Heart left ventricle (tissue), 16 donors: Measurements from ENCODE around the gene TAGLN2. TPM values are rescaled to one million over a fixed set of nuclear protein-coding genes. Genes with fewer than 3 reads are reported as not detected.

Experiments
- ATAC-seq, 4 donors: fragments of 200-7000 bp; cut with Tn5 transposase; one replicate each; pipeline ENCODE4 v1.9.1; 2020 to 2022; ENCODE audit warnings: moderate library complexity in 4 of 4, mild to moderate bottlenecking in 3 of 4, moderate number of reproducible peaks in 1 of 4
- DNase-seq, 5 donors: peaks; one replicate each; pipeline ENCODE4 v3.0.0-alpha.2; 2020
- H3K27ac ChIP-seq, 12 donors: fragments of 200-600 bp; sonication (generic) in 4 of 12; one replicate each; pipeline versions ENCODE4 v1.5.0 to v1.8.0; 2016 to 2022; ENCODE audit warnings: mild to moderate bottlenecking in 2 of 12
- H3K27me3 ChIP-seq, 9 donors: fragments of 200-600 bp; sonication (generic) in 2 of 9; one replicate each; pipeline versions ENCODE4 v1.5.1 to v1.8.0; 2016 to 2022; ENCODE audit warnings: mild to moderate bottlenecking in 3 of 9
- H3K36me3 ChIP-seq, 9 donors: fragments of 200-600 bp; sonication (generic) in 2 of 9; one replicate each; pipeline versions ENCODE4 v1.5.0 to v1.8.0; 2018 to 2022; ENCODE audit warnings: mild to moderate bottlenecking in 2 of 9
- H3K4me1 ChIP-seq, 12 donors: fragments of 200-600 bp; sonication (generic) in 4 of 12; one replicate each; pipeline versions ENCODE4 v1.5.0 to v1.8.0; 2016 to 2022; ENCODE audit warnings: mild to moderate bottlenecking in 3 of 12
- H3K4me3 ChIP-seq, 12 donors: fragments of 200-600 bp; sonication (generic) in 4 of 12; one replicate each; pipeline versions ENCODE4 v1.5.0 to v1.8.0; 2017 to 2022; ENCODE audit warnings: mild to moderate bottlenecking in 9 of 12, moderate library complexity in 4 of 12
- H3K9me3 ChIP-seq, 12 donors: fragments of 200-600 bp; sonication (generic) in 4 of 12; one replicate each; pipeline versions ENCODE4 v1.5.0 to v1.8.0; 2016 to 2022; ENCODE audit warnings: mild to moderate bottlenecking in 1 of 12
- CTCF ChIP-seq, 12 donors: fragments of 200-600 bp; sonication (generic) in 4 of 12; IDR thresholded peaks; one replicate each; pipeline versions ENCODE4 v1.5.0 to v1.8.0; 2018 to 2022; ENCODE audit warnings: antibody characterized with exemption in 12 of 12, mild to moderate bottlenecking in 5 of 12
- POLR2A ChIP-seq, 2 donors: fragments of 450-650 bp; IDR thresholded peaks; one replicate each; pipeline ENCODE4 v1.6.1; 2017; ENCODE audit warnings: antibody characterized with exemption in 2 of 2, mild to moderate bottlenecking in 2 of 2, moderate library complexity in 2 of 2
- WGBS, 4 donors: extraction: QIAGEN DNeasy Blood & Tissue Kit in 2 of 4; methylation state at CpG; one replicate each; pipeline versions ENCODE4 v1.1.5 to v1.1.7; 2013 to 2018; 5-methylcytosine and 5-hydroxymethylcytosine counted together
- intact Hi-C, 10 donors: fragments of 100-400 bp; cut with DNase I; formaldehyde crosslinking; loops; one replicate each; pipeline versions ENCODE4 v1.11.1 to v1.14.2; 2022
- polyA plus RNA-seq, 2 donors: library from polyadenylated mRNA; stranded (reverse); fragments of 200-250 nt; gene quantifications; one replicate each; pipeline ENCODE4 v1.2.3, GENCODE V29; 2013
- total RNA-seq, 9 donors: library from RNA; depleted of rRNA in 2 of 9; stranded (reverse); fragments of >200 nt in 2 of 9; fragmentation: NEBNext Ultra II Directional in 3 of 9; extraction: Animal tissue kit (Norgen Biotek cat#: 25700) in 3 of 9; gene quantifications; one replicate each; pipeline versions ENCODE4 v1.1.0 to v1.2.4, GENCODE V29; 2016 to 2023
- donor health status: ischemic (EF 13 %, LVEDD 7.1; RV severe dilation, severe dysfunction).
- donor health status: healthy with polysubstance abuse.
- donor health status: DM: no; HTN: yes; CAD: no.
- donor health status: DM: no; HTN: no; CAD: no.
- donor health status: ischemic (EF 25% LVEDD 6.9; RV normal size, moderate dysfunction).
- donor health status: ischemic (EF 25% LVEDD 5.7; RV mildly dilated, moderate dysfunction).
- donor health status: healthy.
- donor health status: DM: yes; HTN: yes; CAD: no.
- donor health status: ischemic (EF 35%, LVEDD 5.7; RV mildly dilated, moderate dysfunction).
- donor health status: nonischemic (EF 11% LVEDD 7.7; RV severe dilation, severe dysfunction).
- donor health status: DM: yes; HTN: yes; CAD: no.
- donor health status: PGD.
- donor health status: ischemic (EF 29% LVEDD 5.4; RV normal size, mild dysfunction).
- donor health status: nonischemic (EF 23%, LVEDD 6.1; RV moderate dilation, normal function).

Gene TAGLN2
- total and polyA plus RNA-seq, 11 donors: 84.3 to 246 (median 131) TPM

GRCh38 chr1:159927211-159927848 lies 2.0 kb upstream of the TAGLN2 start:
- no peak overlapping the region for H3K4me3 ChIP-seq
- H3K36me3 ChIP-seq: no peaks in the 10 kb centered on the region
- H3K9me3 ChIP-seq: no peaks in the 10 kb centered on the region
- no peak overlapping the region for H3K27ac ChIP-seq
- ATAC-seq (no peak), DNase-seq (peak in 1 of 5 donors; percentile 15)
- 91 to 97% (median 95%) methylated on average over 15 to 16 of the region's 16 CpGs for WGBS, 4 donors
- H3K27me3 ChIP-seq: no peaks in the 10 kb centered on the region
- intact Hi-C loops: loop anchor here in 5 of 10 donors (5.0 to 10.0 kb wide), 3 partner anchors 73 to 913 kb away; no protein-coding TSS in a partner anchor
- TF ChIP-seq POLR2A (IDR thresholded peaks at IDR 0.05) (no peak), CTCF (IDR thresholded peaks at IDR 0.05) (no peak)
- H3K4me1 ChIP-seq: peaks cover 0 to 29% (median 14%) of the 10 kb centered on the region in 12 donors

- no peaks in the 10 kb centered on the region for H3K9me3 ChIP-seq
- peak overlapping the region; percentile 86 to 100 (median 97) for H3K27ac ChIP-seq
- intact Hi-C loops: loop anchor here in 7 of 10 donors (2.0 to 10.0 kb wide), 5 partner anchors 35 to 911 kb away; no protein-coding TSS in a partner anchor
- TF ChIP-seq CTCF (IDR thresholded peaks at IDR 0.05) (no peak), POLR2A (IDR thresholded peaks at IDR 0.05) (no peak)
- peak in 2 of 5 donors; percentile 46 to 66 for DNase-seq
- 0 to 6% (median 3%) methylated on average over 7 of the region's 7 CpGs for WGBS, 4 donors
- H3K4me3 ChIP-seq: peak overlapping the region; percentile 64 to 99 (median 84)
- H3K36me3 ChIP-seq: peaks cover 0 to 9% (median 3%) of the 10 kb centered on the region in 9 donors
- H3K4me1 ChIP-seq: peaks cover 0 to 45% (median 29%) of the 10 kb centered on the region in 12 donors
- ATAC-seq: no peak
- H3K27me3 ChIP-seq: no peaks in the 10 kb centered on the region
These were observed 392 bp upstream of the TAGLN2 start for GRCh38 chr1:159925719-159926078.

GRCh38 chr1:159924025-159924790 lies 1.1 kb downstream of the TAGLN2 start:
- Histone ChIP-seq H3K9me3 (no peaks in the 10 kb centered on the region), H3K36me3 (peaks cover 0 to 24% (median 18%) of the 10 kb centered on the region in 9 donors), H3K4me3 (peak overlapping the region; percentile 64 to 99 (median 84)), H3K27ac (peak overlapping the region; percentile 86 to 100 (median 97)), H3K4me1 (peaks cover 0 to 53% (median 42%) of the 10 kb centered on the region in 12 donors), H3K27me3 (no peaks in the 10 kb centered on the region)
- peak in 4 of 12 donors; percentile 10 to 42 (median 26) for TF ChIP-seq CTCF (IDR thresholded peaks at IDR 0.05)
- TF ChIP-seq POLR2A (IDR thresholded peaks at IDR 0.05): peak in 1 of 2 donors; percentile 42
- intact Hi-C loops: loop anchor here in 6 of 10 donors (2.0 to 10.0 kb wide), 4 partner anchors 33 to 909 kb away; no protein-coding TSS in a partner anchor
- DNase-seq (peak; percentile 92 to 95 (median 94)), ATAC-seq (peak; percentile 52 to 77 (median 72))
- WGBS, 4 donors: 5 to 19% (median 13%) methylated on average over 9 to 31 of the region's 31 CpGs
